NOMO-1 treated with DMSO at 0.1 percent for 48 hours (cell line): ENCODE measurements around the gene KIF1C.
A peak's percentile ranks its signal among the peaks of the same experiment; 100 is the strongest.
"Not testable (repeated sequence)": the region's sequence is repeated elsewhere in the genome, so short reads cannot be mapped to it uniquely, and the experiment has no call there.

Experiments
- DNase-seq: peaks from one replicate; lab custom pipeline; 2025; ENCODE audit not compliant: unreplicated experiment; lab: John Stamatoyannopoulos, UW

KIF1C gene

GRCh38 chr17:4999430-5000093, 1.8 kb downstream of the KIF1C start:
- DNase-seq: peak; percentile 1

DNA sequence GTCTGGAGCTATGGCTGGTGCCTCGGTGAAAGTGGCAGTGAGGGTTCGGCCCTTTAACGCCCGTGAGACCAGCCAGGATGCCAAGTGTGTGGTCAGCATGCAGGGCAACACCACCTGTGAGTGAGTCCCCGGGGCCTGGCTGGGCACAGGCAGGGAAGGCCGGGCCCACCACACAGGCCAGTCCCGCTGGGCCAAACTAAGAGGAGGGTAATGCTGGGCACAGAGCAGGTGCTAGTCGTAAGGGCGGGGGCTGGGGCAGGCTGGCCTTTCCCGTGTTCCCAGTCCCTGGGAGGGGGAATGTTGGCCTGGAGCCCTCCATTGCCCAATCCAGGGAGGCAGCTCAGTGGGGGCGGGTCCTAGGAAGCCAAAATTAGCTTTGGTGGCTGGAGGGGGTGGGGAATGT, 2.5 kb downstream of the KIF1C start:
- DNase-seq: no peak

- no peak for DNase-seq
Measured at GRCh38 chr17:5002121-5002788, 4.5 kb downstream of the KIF1C start.

DNA sequence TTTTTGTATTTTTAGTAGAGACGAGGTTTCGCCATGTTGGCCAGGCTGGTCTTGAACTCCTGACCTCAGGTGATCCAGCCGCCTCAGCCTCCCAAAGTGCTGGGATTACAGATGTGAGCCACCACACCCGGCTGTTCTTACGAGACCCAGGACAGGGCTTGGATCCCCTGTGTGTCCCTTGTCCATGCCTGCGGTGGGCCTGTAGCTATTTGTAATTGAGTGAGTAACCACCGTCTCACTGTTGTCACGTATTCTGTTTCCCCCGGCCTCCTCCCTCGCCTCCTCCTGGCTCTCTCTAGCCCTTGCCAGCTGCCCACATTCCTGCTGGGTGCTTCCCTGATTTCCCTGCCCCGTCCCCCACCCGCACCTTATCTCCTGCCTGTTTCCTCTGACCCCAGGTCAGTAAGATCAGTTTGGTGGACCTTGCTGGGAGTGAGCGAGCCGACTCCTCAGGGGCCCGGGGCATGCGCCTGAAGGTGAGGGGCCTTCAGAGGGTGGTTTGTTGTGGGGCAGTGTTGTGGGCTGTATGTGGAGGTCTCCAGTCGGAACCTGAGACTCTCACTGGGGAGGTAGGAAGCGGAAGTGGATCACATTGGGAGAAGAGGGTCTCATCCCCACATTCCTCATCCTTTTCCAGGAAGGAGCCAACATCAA, 5.6 kb downstream of the KIF1C start:
- DNase-seq: no peak

DNA sequence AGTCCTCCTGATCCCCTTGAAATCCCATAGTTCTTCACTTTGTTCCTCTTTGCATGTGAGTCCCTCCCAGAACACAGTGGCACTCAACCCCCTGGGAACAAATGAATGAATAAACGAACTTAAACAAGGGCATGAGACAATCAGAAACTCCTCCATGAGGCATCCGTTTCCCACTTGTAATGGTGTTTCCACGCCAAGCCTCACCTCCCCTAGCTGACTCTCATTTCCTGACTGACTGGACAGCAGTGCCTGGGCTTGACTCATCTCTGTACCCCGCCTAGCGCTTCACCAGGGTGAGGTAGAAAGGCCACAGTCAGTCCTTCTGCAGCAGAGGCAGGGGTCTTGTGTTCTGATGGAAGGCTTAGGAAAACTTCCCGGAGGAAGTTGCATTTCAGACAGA, 14.2 kb downstream of the KIF1C start:
- DNase-seq: no peak

DNA sequence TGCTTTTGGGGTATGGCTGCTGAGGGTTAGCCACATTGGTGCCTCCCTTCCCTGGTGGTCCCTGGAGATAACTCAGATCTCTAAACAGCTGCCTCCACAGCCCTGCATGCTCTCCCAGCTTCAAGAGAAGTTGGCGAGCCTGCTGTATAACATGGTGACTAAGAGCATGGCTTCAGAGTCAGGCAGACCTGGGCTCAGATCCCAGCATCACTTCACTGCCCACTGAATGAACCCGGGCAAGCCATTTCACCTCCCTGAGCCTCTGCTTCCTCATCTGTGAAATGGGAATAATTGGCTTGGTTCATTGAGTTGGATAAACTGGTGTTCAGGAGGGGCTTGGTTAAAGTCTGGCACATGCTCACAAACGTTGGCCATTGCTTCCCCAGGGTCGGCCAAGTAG, 16.6 kb downstream of the KIF1C start:
- DNase-seq: no peak

DNA sequence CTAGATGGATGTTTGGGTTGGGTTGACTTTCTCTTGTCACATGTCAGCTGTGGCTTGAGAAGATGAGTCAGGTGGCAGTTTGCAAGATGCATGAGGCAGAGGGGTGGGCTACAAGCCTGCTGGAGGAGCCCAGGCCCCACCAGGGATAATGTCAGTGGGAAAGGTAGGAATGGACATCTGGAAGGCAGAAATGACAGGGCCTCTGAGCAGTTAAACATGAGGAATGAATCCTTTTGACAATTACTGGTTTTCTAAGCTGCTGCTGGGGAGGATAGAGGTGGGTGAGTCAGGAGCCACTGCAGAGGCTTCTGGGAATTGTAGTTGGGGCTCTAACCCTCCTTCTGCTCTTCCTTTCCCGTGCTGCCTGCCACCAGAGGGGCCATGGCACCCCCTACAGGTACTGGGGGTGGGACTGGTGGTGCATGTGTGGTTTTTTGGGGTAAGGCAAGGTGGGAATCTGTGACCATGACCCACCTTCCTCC, 21.8 kb downstream of the KIF1C start:
- DNase-seq: peak; percentile 37

DNA sequence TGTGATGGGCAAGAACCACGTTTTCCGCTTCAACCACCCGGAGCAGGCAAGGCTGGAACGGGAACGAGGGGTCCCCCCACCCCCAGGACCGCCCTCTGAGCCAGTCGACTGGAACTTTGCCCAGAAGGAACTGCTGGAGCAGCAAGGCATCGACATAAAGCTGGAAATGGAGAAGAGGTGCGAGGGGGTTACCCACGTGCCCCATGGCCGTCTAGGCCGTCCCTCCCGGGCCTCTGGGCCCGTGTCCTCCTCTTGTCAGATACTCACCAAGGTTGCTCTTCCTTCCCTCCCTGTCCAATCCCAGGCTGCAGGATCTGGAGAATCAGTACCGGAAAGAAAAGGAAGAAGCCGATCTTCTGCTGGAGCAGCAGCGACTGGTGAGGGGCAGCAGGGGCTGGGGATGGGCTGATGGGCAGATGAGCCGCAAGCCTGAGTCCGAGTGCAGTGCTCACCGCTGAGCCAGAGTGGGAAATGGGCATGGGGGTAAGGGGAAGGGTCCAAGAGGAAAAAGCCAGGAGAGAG, 22.8 kb downstream of the KIF1C start:
- DNase-seq: no peak

DNA sequence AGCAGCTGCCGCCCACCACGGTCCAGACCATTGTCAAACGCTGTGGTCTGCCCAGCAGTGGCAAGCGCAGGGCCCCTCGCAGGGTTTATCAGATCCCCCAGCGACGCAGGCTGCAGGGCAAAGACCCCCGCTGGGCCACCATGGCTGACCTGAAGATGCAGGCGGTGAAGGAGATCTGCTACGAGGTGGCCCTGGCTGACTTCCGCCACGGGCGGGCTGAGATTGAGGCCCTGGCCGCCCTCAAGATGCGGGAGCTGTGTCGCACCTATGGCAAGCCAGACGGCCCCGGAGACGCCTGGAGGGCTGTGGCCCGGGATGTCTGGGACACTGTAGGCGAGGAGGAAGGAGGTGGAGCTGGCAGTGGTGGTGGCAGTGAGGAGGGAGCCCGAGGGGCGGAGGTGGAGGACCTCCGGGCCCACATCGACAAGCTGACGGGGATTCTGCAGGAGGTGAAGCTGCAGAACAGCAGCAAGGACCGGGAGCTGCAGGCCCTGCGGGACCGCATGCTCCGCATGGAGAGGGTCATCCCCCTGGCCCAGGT, 24.5 kb downstream of the KIF1C start:
- no peak for DNase-seq

- DNase-seq: no peak
Measured at GRCh38 chr17:5023588-5024147, 25.9 kb downstream of the KIF1C start.

- no peak for DNase-seq
Measured at GRCh38 chr17:5024604-5025003, 26.9 kb downstream of the KIF1C start.

- DNase-seq: no peak
Measured at GRCh38 chr17:5027299-5027698, 29.5 kb downstream of the KIF1C start.

- peak; percentile 15 for DNase-seq
Measured at GRCh38 chr17:5027916-5028315, 30.2 kb downstream of the KIF1C start.

DNA sequence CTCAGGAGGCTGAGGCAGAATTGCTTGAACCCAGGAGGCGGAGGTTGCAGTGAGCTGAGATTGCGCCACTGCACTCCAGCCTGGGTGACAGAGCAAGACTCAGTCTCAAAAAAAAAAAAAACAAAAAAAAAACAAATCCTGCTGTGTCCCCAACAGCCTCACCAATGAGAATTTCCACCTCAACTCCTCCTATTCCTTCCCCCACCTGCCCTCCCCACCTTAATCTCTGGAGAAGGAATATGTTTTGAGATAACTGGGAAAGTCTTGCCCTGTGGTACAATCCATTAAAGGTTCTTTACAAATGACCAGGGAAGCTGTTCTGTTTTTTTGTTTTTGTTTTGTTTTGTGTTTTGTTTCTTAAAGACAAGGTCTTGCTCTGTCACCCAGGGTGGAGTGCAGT, 32.4 kb downstream of the KIF1C start:
- not testable (repeated sequence) for DNase-seq

- DNase-seq: peak; percentile 84
Measured at GRCh38 chr17:5031365-5032082, 33.8 kb downstream of the KIF1C start.

- DNase-seq: no peak
Measured at GRCh38 chr17:5032865-5033264, 35.1 kb downstream of the KIF1C start.

DNA sequence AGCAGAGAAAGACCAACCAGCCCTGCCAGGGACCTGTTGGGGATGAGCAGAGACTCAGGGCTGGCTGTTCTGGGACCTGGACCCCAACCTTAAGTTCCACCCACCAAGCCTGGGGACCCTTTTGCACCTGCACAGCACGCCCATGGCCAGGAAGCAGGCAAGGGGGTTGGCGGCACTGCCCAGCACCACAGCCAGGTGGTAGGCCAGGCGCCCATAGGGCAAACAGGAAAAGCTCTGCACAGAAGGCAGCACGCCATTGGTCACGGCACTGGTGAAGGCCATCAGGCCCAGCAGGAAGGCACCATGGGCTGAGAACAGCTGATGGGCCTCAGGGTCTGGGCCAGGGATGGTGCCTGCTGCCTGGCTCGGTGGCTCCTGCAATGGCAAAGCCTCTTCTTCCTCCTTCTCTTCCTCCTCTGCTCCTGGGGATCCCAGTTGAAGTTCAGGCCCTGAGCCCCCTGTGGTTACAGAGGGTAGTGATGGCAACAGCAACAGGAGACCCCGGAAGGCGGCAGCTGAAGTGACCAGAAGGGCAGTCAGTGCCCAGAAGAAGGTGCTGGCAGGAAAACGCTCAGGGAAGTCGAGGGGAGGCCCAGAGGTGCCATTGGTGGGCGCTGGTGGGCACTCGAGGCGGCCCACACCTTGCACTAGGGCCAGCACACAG, 35.7 kb downstream of the KIF1C start:
- no peak for DNase-seq

DNA sequence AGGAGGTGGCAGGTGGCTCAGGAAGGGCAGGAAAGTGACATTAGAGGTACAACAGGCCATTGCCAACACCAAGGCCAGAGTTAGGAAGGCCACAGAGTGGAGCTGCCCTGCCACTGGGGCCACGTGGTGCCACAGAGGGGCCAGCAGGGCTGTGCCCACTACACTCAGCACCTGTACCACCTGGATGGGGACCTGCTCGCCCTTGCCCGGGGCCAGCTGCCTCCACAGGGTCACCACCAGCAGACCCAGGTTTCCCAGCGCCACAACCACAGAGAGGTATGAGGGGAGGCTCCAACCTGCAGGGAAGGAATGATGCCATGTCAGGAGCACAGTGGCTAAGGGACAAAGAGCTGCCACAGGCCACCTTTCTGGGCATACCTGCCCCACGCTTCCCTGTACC, 36.3 kb downstream of the KIF1C start:
- no peak for DNase-seq

DNA sequence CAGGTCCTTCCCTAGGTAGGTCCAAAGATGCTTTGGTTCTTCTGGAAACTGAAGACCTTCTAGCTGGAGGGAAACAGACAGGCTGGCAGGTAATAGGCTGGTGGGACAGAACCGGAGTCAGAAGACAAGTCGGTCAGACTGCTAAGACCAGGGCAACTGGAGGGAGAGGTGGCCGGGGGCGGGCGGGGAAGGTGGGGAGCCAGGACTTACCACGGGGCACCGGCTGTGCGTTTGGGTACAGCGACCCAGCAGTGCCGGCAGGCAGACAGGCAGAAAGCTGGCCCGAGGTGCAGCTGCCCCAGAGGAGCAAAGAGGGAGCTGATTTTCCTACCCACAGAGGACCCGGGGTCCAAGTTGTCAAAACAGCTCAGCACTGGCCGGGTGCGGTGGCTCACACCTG, 36.9 kb downstream of the KIF1C start:
- no peak for DNase-seq

- no peak for DNase-seq
Measured at GRCh38 chr17:5035315-5035714, 37.6 kb downstream of the KIF1C start, which contains the start of gene SLC52A1. Gene SLC52A1, minus strand, starts transcription at chr17:5035426. Its CDS starts 820 bp downstream, at chr17:5034606.
